ENCODE results near the gene MED27. TPM values are rescaled to one million over a fixed set of nuclear protein-coding genes. Genes with fewer than 3 reads are reported as not detected.

The MED27 gene
- total and polyA plus RNA-seq, 10 of the 15 experiments (the other 5 are each of a cell fraction or from before 2014, with no cell fraction given): 20.3 to 50.3 (median 35.5) TPM

DNA sequence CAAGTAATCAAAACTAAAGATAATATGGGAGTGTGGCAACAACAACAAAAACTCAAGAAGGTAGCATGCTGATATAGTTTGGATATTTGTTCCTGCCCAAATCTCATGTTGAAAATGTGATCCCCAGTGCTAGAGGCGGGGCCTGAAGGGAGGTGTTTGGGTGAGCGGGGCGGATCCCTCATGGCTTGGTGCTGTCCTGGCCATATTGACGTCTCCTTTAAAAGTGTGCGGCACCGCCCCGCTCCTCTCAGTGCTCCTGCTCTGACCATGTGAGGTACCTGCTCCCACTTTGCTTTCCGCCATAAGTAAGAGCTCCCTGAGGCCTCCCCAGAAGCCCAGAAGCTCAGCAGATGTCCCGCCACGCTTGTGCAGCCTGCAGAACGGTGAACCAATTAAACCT is 25.6 kb downstream of the MED27 start:
- TF ChIP-seq, protein P1, sequence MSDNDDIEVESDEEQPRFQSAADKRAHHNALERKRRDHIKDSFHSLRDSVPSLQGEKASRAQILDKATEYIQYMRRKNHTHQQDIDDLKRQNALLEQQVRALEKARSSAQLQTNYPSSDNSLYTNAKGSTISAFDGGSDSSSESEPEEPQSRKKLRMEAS (IDR thresholded peaks at IDR 0.05; ENCODE audit: low read depth, low read length): no peak
- TF ChIP-seq YY1 (IDR thresholded peaks at IDR 0.05; ENCODE audit: low read depth, low read length): no peak
- no peak for TF ChIP-seq SREBF1 (IDR thresholded peaks at IDR 0.05; ENCODE audit: low read length)
- TF ChIP-seq, protein P2, sequence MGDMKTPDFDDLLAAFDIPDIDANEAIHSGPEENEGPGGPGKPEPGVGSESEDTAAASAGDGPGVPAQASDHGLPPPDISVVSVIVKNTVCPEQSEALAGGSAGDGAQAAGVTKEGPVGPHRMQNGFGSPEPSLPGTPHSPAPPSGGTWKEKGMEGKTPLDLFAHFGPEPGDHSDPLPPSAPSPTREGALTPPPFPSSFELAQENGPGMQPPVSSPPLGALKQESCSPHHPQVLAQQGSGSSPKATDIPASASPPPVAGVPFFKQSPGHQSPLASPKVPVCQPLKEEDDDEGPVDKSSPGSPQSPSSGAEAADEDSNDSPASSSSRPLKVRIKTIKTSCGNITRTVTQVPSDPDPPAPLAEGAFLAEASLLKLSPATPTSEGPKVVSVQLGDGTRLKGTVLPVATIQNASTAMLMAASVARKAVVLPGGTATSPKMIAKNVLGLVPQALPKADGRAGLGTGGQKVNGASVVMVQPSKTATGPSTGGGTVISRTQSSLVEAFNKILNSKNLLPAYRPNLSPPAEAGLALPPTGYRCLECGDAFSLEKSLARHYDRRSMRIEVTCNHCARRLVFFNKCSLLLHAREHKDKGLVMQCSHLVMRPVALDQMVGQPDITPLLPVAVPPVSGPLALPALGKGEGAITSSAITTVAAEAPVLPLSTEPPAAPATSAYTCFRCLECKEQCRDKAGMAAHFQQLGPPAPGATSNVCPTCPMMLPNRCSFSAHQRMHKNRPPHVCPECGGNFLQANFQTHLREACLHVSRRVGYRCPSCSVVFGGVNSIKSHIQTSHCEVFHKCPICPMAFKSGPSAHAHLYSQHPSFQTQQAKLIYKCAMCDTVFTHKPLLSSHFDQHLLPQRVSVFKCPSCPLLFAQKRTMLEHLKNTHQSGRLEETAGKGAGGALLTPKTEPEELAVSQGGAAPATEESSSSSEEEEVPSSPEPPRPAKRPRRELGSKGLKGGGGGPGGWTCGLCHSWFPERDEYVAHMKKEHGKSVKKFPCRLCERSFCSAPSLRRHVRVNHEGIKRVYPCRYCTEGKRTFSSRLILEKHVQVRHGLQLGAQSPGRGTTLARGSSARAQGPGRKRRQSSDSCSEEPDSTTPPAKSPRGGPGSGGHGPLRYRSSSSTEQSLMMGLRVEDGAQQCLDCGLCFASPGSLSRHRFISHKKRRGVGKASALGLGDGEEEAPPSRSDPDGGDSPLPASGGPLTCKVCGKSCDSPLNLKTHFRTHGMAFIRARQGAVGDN (IDR thresholded peaks at IDR 0.05): no peak
- no peak for TF ChIP-seq ZNF207 (IDR thresholded peaks at IDR 0.05; ENCODE audit: borderline replicate concordance)
- TF ChIP-seq CHD1 (IDR thresholded peaks at IDR 0.05; ENCODE audit: low read depth, low read length): no peak
- TF ChIP-seq POLR2AphosphoS2 (IDR thresholded peaks at IDR 0.05; ENCODE audit: low read depth, low read length): no peak
- Histone ChIP-seq H3K9ac (ENCODE audit: control insufficient read depth, insufficient read depth, low read length) (no peak overlapping the region), H3K9me3 (replicated peaks; ENCODE audit: control insufficient read depth, insufficient read depth, low read length) (peaks cover 4% of the 10 kb centered on the region; the same call in 2 of the 3 replicates), H3K79me2 (ENCODE audit: control insufficient read depth, insufficient read depth, low read length) (no peaks in the 10 kb centered on the region; the same call in 1 of the 2 replicates), H3K36me3 (ENCODE audit: control insufficient read depth in 2 of 2, insufficient read depth in 2 of 2, low read length in 1 of 2) (no peaks in the 10 kb centered on the region; a peak in 1 of 4 replicates), H3K4me2 (ENCODE audit: control insufficient read depth, insufficient read depth) (no peak overlapping the region), H3K4me3 (no peak overlapping the region), H3K27me3 (replicated peaks in 1 of 2; ENCODE audit: control insufficient read depth in 2 of 2, insufficient read depth in 2 of 2, low read length in 1 of 2) (no peaks in the 10 kb centered on the region), H4K20me1 (ENCODE audit: control insufficient read depth, insufficient read depth) (peaks cover 9% of the 10 kb centered on the region; the same call in 1 of the 2 replicates), H3K27ac (ENCODE audit: control insufficient read depth, insufficient read depth) (no peak overlapping the region), H3K4me1 (ENCODE audit: control insufficient read depth, insufficient read depth, low read length) (no peaks in the 10 kb centered on the region), H2AFZ (ENCODE audit: control insufficient read depth, low read depth, low read length) (no peak overlapping the region)
- WGBS (ENCODE audit: insufficient coverage, insufficient replicate concordance, low lambda C conversion rate, missing lambda C conversion rate): 98% methylated on average over 11 of the region's 11 CpGs
- BruUV-seq (replicated peaks): no TSS peak
- POLR2A ChIA-PET: no interaction called here
- in situ Hi-C loops (cut with MboI): no loop called here
- no peak for DNase-seq (ENCODE audit: low read depth, low spot score)
- CTCF ChIA-PET: no interaction called here
- no peak for FAIRE-seq
- RAD21 ChIA-PET (ENCODE audit: unreplicated experiment): no interaction called here
- ATAC-seq: no peak
- SMC1A ChIA-PET (ENCODE audit: uncharacterized antibody, unreplicated experiment): no interaction called here
- intact Hi-C loops (cut with micrococcal nuclease; ENCODE audit: unreplicated experiment): no loop called here
